Epithelial cell of proximal tubule (primary cell): ENCODE results near the gene TMEM129. TPM values are rescaled to one million over a fixed set of nuclear protein-coding genes. Genes with fewer than 3 reads are reported as not detected.
A peak's percentile ranks its signal among the peaks of the same experiment; 100 is the strongest.

Experiments used
- DNase-seq: peaks from one replicate; pipeline ENCODE4 v3.0.0-alpha.2; 2011; ENCODE audit warnings: low read depth
- H3K4me3 ChIP-seq: 2 replicates; pipeline ENCODE4 v1.5.1; 2011; ENCODE audit warnings: low read depth, mild to moderate bottlenecking, low read length
- total RNA-seq: library from RNA; depleted of rRNA; stranded (reverse); fragments of >200 nt; gene quantifications from 2 replicates; pipeline ENCODE4 v1.2.3, GENCODE V29; 2015
- TF ChIP-seq, protein P1 (sequence below): conservative IDR thresholded peaks from 2 replicates; pipeline ENCODE4 v1.5.1; 2012; ENCODE audit warnings: low read depth, mild to moderate bottlenecking, low read length

TMEM129 gene, protein sequence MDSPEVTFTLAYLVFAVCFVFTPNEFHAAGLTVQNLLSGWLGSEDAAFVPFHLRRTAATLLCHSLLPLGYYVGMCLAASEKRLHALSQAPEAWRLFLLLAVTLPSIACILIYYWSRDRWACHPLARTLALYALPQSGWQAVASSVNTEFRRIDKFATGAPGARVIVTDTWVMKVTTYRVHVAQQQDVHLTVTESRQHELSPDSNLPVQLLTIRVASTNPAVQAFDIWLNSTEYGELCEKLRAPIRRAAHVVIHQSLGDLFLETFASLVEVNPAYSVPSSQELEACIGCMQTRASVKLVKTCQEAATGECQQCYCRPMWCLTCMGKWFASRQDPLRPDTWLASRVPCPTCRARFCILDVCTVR
- 27.8 and 50.9 TPM in 2 replicates for total RNA-seq

DNA sequence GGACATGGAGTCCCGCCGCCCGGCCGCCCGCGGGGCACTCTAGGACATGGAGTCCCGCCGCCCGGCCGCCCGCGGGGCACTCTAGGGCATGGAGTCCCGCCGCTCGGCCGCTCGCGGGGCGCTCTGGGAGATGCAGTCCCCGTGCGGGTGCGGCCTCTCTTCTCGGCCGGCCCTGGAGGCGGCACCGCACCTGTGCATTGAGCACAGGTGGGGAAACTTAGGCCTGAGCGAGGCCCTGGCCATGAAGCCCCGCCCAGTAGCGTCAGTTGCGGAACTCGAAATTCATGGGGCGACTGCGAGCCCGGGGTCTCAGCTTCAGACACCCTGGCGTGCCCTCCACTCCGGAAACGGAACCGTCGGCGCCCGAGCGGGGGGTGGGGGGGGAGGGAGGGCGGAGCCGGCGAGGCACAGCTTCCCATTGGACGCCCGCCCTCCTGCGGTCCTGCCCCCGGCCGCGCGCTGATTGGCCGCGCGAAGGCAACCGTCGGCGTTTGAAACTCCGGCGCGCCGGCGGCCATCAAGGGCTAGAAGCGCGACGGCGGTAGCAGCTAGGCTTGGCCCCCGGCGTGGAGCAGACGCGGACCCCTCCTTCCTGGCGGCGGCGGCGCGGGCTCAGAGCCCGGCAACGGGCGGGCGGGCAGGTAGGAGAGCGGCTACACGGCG lies at the start of gene TMEM129, which contains the start of gene TACC3:
Gene TMEM129, minus strand, starts transcription at position 321 of the 663 bp plus-strand sequence. CDS start 486 bp downstream, outside the sequence.
Gene TACC3, plus strand, starts transcription at position 519 of the 663 bp plus-strand sequence. CDS start 1,901 bp downstream, outside the sequence.
- TF ChIP-seq, protein P1, sequence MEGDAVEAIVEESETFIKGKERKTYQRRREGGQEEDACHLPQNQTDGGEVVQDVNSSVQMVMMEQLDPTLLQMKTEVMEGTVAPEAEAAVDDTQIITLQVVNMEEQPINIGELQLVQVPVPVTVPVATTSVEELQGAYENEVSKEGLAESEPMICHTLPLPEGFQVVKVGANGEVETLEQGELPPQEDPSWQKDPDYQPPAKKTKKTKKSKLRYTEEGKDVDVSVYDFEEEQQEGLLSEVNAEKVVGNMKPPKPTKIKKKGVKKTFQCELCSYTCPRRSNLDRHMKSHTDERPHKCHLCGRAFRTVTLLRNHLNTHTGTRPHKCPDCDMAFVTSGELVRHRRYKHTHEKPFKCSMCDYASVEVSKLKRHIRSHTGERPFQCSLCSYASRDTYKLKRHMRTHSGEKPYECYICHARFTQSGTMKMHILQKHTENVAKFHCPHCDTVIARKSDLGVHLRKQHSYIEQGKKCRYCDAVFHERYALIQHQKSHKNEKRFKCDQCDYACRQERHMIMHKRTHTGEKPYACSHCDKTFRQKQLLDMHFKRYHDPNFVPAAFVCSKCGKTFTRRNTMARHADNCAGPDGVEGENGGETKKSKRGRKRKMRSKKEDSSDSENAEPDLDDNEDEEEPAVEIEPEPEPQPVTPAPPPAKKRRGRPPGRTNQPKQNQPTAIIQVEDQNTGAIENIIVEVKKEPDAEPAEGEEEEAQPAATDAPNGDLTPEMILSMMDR = no peak
- peak; percentile 52 for DNase-seq
- H3K4me3 ChIP-seq = peak within 1 kb of the TSS; percentile 76

DNA sequence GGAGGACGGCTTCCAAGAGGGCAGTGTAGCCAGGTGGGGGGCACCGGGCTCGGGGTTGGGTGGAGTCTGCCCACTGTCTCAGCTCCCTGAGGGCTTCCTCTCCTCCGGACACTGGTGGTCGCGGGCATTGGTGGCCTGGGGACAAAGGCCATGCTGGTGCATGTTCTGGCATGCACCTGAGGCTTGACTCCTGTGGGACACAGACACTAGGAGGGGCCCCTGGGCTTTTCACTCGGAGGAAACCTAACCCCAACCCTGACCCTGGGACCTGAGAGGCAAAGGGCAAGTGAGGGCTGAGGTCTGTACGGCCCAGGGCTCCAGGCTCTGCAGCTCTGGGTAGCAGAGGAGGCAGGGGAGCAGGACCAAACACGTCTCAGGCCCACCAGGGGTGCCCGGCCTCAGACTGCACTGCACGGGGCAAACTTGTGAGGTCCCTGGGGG lies 49.7 kb upstream of the TMEM129 start:
- TF ChIP-seq, protein P1 = no peak
- no peak for DNase-seq
- no peak overlapping the region for H3K4me3 ChIP-seq

DNA sequence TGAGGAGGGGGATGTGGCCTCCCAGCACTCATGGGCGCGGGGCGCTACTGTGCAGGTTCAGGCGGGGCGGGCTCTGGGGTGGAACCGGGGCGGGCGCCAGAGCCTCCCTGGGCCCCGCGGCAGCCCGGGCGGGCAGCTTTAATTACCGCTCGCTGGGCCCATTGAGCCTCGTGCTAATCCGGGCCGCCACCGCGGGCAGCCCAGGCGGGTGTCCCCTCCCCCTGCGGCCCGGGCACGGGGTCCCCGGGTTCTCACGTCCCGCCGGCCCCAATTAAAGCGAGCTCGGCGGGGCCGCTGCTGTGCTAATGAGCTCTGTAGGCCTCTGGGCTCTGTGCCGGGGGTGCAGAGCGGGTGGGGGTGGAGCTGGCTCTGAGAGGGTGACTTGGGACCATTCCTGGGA lies 49.1 kb upstream of the TMEM129 start:
- DNase-seq = no peak
- no peak overlapping the region for H3K4me3 ChIP-seq
- TF ChIP-seq, protein P1 = no peak

DNA sequence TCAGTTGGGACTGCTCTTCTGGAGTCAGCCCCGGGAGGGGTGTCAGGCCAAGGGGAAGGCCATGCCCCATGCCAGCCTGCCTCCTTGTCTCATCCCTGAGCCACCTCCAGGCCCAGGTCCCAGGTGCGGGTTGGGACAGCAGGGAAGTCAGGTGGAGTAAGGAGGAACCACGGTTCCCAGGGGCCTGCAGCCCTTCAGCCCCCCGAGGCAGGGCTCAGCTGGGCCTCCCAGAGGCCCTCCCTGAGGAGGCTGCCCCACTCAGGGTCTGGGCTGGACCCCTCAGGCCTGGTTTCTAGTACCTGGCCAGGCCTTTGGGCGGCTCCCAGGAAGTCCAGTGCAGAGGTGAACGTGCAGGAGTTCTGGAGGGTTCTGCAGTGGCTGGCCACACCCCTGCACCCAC lies 48.6 kb upstream of the TMEM129 start:
- no peak overlapping the region for H3K4me3 ChIP-seq
- DNase-seq = no peak
- TF ChIP-seq, protein P1 = no peak

DNA sequence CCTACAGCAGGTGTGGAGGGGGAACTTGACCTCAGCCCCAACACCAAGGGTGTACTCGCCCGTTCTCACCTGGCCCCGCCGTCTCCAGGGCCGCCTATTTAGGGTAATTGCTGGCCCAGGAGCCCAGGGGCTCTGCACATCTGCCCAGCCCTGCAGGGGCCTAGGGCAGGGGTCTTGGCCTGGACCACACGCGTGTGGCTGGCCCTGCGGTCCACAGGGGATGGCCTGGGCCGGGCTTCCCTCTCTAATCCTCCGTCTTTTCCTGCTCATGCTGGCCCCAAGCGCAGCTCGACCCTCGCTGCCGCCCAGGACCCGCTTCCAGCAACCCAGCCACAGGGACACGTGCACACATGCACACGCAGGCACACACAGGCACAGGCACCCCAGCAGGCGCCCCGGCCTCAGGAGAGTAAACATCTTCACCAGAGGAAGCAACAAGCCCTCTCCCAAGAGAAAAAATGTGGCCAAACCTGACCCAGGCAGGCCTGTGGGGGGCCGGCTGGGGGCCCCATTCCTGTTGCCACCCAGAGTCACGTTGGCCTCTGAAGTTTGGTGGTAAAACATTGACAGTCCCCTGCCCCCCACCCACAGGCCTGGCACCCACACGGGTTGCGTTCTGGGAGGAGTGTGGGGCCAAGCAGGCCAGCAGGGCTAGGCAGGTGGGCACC lies 47.4 kb upstream of the TMEM129 start:
- no peak for DNase-seq
- H3K4me3 ChIP-seq = no peak overlapping the region
- TF ChIP-seq, protein P1 = no peak

DNA sequence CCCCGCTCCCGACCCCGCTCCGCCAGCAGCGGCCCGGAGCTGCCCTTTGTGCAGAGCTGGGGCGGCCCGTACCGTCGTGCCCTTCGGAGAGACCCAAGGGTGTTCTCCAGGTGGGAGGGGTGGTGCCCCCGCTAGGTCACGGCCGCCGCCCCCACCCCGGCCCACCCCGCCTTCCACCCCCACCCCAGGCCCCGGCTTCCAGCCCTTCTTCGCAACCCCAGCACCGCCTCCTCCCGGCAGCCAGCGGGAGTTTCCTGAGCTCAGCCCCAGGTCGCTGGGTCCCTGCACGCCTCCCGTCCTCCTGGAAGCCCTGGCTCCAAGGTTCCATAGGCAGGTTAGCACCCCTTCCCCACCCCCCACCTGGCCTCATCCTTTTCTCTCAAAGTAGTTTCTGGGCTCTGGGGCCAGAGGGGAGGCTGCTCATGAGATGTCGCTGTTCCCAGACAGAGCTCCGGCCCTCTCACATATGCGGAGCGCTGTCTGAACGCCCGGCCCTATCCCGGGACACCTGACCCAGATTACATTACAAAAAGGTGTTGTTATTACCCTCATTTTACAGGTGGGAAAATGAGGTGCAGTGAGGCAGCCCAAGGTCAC lies 46.7 kb upstream of the TMEM129 start:
- DNase-seq = no peak
- H3K4me3 ChIP-seq = peak overlapping the region; percentile 26

More for the DNA sequence above, 46.7 kb upstream of the TMEM129 start:
- TF ChIP-seq, protein P1 = peak; percentile 42
